BE2C (cell line): ENCODE data around the gene ORC2.
"Not testable (repeated sequence)": the region's sequence is repeated elsewhere in the genome, so short reads cannot be mapped to it uniquely, and the experiment has no call there.

Source experiments
- DNase-seq: peaks from one replicate; pipeline ENCODE4 v3.0.0-alpha.2; 2020
- H3K27me3 ChIP-seq: fragments of 250-450 bp; sonication (Bioruptor Pico); 2 replicates; pipeline ENCODE4 v1.5.1; 2020; ENCODE audit warnings: mild to moderate bottlenecking
- H3K36me3 ChIP-seq: fragments of 250-450 bp; sonication (Bioruptor Pico); 2 replicates; pipeline ENCODE4 v1.5.1; 2020; ENCODE audit warnings: mild to moderate bottlenecking
- H3K4me1 ChIP-seq: fragments of 250-450 bp; sonication (Bioruptor Pico); 2 replicates; pipeline ENCODE4 v1.5.1; 2020
- H3K4me3 ChIP-seq: 2 replicates; pipeline ENCODE4 v1.5.1; 2011; ENCODE audit warnings: low read depth, low read length
- H3K9me3 ChIP-seq: fragments of 250-450 bp; sonication (Bioruptor Pico); 2 replicates; pipeline ENCODE4 v1.5.1; 2020
- TF ChIP-seq, protein P1 (sequence below): IDR thresholded peaks from 2 replicates; pipeline ENCODE4 v1.5.1; 2012; ENCODE audit warnings: mild to moderate bottlenecking, low read depth, low read length

ORC2 gene

DNA sequence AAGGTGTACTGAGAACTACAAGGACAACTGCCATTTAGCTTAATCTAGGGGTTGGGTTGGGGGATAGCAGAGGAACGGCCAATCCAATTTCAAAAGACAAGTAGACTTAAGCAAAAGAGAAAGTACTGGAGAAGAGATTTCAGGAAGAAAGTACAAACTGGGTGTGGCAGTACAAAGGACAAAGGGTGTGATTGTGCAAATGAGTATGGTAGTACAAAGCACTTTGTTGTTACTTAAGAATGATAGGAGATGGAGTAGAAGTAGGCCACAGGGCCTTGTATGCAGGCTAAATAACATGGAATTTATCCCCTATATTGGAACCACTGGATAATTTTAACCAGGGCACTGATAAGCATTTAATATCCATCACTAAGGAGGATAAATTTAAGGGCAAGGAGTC, 4.7 kb upstream of the ORC2 start:
- H3K36me3 ChIP-seq, result no peaks in the 10 kb centered on the region
- peaks cover 7% of the 10 kb centered on the region for H3K4me1 ChIP-seq
- DNase-seq, result no peak
- no peak overlapping the region for H3K4me3 ChIP-seq
- no peaks in the 10 kb centered on the region for H3K9me3 ChIP-seq
- H3K27me3 ChIP-seq, result no peaks in the 10 kb centered on the region
- TF ChIP-seq, protein P1, sequence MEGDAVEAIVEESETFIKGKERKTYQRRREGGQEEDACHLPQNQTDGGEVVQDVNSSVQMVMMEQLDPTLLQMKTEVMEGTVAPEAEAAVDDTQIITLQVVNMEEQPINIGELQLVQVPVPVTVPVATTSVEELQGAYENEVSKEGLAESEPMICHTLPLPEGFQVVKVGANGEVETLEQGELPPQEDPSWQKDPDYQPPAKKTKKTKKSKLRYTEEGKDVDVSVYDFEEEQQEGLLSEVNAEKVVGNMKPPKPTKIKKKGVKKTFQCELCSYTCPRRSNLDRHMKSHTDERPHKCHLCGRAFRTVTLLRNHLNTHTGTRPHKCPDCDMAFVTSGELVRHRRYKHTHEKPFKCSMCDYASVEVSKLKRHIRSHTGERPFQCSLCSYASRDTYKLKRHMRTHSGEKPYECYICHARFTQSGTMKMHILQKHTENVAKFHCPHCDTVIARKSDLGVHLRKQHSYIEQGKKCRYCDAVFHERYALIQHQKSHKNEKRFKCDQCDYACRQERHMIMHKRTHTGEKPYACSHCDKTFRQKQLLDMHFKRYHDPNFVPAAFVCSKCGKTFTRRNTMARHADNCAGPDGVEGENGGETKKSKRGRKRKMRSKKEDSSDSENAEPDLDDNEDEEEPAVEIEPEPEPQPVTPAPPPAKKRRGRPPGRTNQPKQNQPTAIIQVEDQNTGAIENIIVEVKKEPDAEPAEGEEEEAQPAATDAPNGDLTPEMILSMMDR, result no peak

DNA sequence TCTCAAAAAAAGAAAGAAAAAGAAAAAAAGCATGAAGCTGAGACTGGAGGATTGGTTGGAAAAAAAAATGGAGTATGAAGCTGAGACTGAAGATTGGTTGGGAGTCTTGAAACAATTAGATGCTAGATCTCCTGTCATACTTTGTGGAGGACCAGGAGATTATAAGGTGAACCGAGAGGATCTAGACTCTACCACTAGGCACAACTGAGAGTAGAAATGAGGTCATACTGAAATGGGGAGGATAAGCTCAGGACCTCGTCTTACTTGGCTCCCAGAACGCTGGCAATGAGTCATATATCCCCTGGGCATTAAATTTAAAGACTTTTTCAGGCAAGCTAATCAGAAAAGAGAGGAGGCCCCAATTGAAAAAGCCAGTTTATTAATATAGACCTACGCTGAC, 3.3 kb upstream of the ORC2 start:
- H3K4me3 ChIP-seq, result no peak overlapping the region
- H3K36me3 ChIP-seq, result no peaks in the 10 kb centered on the region
- no peaks in the 10 kb centered on the region for H3K9me3 ChIP-seq
- DNase-seq, result peak; percentile 14
- H3K4me1 ChIP-seq, result peaks cover 7% of the 10 kb centered on the region
- TF ChIP-seq, protein P1, result 0 out of 2 replicates have a peak, but pooled peaks have one; percentile 2
- H3K27me3 ChIP-seq, result no peaks in the 10 kb centered on the region

DNA sequence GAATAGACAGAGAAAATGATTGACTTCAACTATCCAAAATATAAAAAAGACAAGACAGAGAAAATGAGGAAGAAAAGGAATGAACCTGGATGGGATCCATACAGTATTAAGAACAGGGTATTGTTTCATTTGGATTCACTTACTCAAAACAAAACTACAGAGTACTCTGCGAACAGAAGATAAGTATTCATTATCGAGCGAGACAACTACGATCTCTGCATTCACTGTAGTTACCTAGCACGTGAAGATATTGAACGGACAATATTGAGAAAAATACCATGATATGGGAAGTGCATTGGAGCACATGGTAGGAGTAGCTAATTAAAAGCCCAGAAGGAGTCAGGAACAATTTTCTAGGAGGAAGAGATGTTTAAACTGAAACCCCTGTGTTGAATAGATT, 1.0 kb upstream of the ORC2 start:
- peaks cover 7% of the 10 kb centered on the region for H3K4me1 ChIP-seq
- no peaks in the 10 kb centered on the region for H3K36me3 ChIP-seq
- DNase-seq, result no peak
- H3K27me3 ChIP-seq, result no peaks in the 10 kb centered on the region
- TF ChIP-seq, protein P1, result no peak
- peak overlapping the region; percentile 70 for H3K4me3 ChIP-seq
- no peaks in the 10 kb centered on the region for H3K9me3 ChIP-seq

DNA sequence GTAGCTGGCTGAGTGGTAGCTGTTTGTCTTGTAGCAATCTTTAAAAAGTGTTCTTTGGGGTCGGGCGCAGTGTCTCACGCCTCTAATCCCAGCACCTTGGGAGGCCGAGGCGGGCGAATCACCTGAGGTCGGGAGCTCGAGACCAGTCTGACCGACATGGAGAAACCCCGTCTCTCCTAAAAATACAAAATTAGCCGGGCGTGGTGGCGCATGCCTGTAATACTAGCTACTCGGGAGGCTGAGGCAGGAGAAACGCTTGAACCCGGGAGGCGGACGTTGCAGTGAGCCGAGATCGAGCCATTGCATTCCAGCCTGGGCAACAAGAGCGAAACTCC, 425 bp upstream of the ORC2 start:
- not testable (repeated sequence) for DNase-seq, H3K27me3 ChIP-seq, H3K36me3 ChIP-seq, H3K4me1 ChIP-seq, H3K9me3 ChIP-seq
- H3K4me3 ChIP-seq, result peak overlapping the region; percentile 70

DNA sequence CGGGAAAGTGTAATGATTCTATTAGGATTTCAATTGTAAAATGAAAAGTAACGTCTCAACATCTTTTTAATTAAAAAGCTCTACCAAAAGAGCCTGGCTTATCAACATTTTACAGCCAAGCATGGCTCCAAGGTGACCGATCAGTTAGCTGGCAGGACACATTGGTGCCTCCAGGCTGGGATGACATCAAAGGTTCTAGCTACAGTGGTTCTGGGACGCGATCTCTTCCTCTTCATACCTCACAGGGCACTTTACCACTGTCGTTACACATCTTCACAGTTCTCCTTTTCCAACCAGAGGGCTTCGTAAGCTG, 693 bp downstream of the ORC2 start:
- Histone ChIP-seq H3K36me3 (peaks cover 3% of the 10 kb centered on the region), H3K4me3 (peak overlapping the region; percentile 70), H3K4me1 (peaks cover 7% of the 10 kb centered on the region), H3K27me3 (no peaks in the 10 kb centered on the region), H3K9me3 (no peaks in the 10 kb centered on the region)
- TF ChIP-seq, protein P1, result no peak
- no peak for DNase-seq

DNA sequence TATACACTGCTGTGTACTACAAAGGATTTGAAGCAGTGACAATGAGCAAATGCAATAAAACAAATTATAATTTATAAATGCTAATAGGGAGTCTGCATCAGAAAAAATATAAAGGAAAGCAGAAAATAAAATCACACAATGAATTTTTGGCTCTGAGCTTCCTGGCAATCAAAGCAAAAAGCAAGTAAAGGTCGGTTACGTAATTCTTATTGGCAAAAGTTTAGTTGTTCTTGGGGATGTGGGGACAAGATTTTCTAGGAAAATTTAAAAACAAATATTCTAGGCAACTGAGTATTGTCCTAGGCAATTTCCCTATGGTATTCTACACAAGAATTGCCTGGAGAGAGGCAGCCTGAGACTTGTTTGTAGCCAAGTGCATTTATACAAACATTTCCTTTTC, 1.8 kb downstream of the ORC2 start:
- TF ChIP-seq, protein P1, result no peak
- H3K4me3 ChIP-seq, result no peak overlapping the region
- peaks cover 4% of the 10 kb centered on the region for H3K4me1 ChIP-seq
- no peaks in the 10 kb centered on the region for H3K27me3 ChIP-seq
- H3K36me3 ChIP-seq, result peaks cover 11% of the 10 kb centered on the region
- no peak for DNase-seq
- H3K9me3 ChIP-seq, result no peaks in the 10 kb centered on the region

DNA sequence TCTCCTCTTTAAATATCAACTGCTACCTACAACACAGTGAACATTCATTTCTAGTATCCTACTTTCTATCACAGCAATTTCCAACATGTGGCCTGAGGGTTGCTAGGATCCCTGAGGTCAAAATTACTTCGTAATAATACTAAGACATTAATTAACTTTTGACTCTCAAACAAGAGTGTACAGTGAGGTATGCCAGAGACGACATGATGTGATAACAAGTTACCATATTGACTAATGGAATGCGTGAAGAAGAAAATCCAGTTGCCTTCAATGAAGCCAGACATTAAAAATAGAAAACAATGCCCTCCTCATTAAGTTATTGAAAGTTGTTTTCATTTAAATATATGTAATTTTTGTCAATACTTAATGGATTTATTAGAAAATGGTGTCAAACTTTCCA, 13.1 kb downstream of the ORC2 start:
- no peaks in the 10 kb centered on the region for H3K4me1 ChIP-seq
- no peak for DNase-seq
- H3K27me3 ChIP-seq, result no peaks in the 10 kb centered on the region
- TF ChIP-seq, protein P1, result no peak
- H3K9me3 ChIP-seq, result no peaks in the 10 kb centered on the region
- H3K36me3 ChIP-seq, result peaks cover 58% of the 10 kb centered on the region
- no peak overlapping the region for H3K4me3 ChIP-seq
